PC-9 (cell line): ENCODE measurements around the gene MELTF. TPM values are rescaled to one million over a fixed set of nuclear protein-coding genes. Genes with fewer than 3 reads are reported as not detected.

Source experiments
- BruUV-seq: library from RNA; stranded (reverse); fragments of 400-500 nt; replicated peaks from 2 replicates; lab custom pipeline; 2021; lab: Mats Ljungman, UMichigan
- CTCF ChIA-PET: fragments of 300-600 bp; sonication (Branson Sonifier 250); formaldehyde crosslinking; loops from one replicate; lab custom pipeline; 2022; ENCODE audit warnings: antibody characterized with exemption; lab: Charles Lee
- POLR2A ChIA-PET: fragments of 300-600 bp; sonication (Branson Sonifier 250); formaldehyde crosslinking; loops from one replicate; lab custom pipeline; 2022; ENCODE audit warnings: antibody characterized with exemption; ENCODE audit not compliant: unreplicated experiment; lab: Charles Lee
- DNase-seq, 2 experiments: peaks; one replicate each; pipeline versions ENCODE4 v3.0.0 to v3.0.0-alpha.2; 2015 to 2022; ENCODE audit warnings: mixed read lengths in 1 of 2
- H2AFZ ChIP-seq: fragments of 200-600 bp; sonication (generic); 2 replicates; pipeline ENCODE4 v1.8.1; 2017; ENCODE audit warnings: antibody characterized with exemption
- H3F3A ChIP-seq: fragments of 200-600 bp; sonication (generic); 2 replicates; pipeline ENCODE4 v1.8.1; 2017; ENCODE audit warnings: antibody characterized with exemption, mild to moderate bottlenecking, low read depth; ENCODE audit not compliant: insufficient read depth
- H3K27ac ChIP-seq: fragments of 200-600 bp; sonication (generic); 2 replicates; pipeline ENCODE4 v1.6.1; 2016; ENCODE audit warnings: mixed run types
- H3K27me3 ChIP-seq: fragments of 200-600 bp; sonication (generic); 2 replicates; pipeline ENCODE4 v1.6.1; 2016; ENCODE audit warnings: low read depth, mixed run types; ENCODE audit not compliant: insufficient read depth
- H3K36me3 ChIP-seq: fragments of 200-600 bp; sonication (generic); 2 replicates; pipeline ENCODE4 v1.6.1; 2016; ENCODE audit warnings: low read depth, mixed run types
- H3K4me1 ChIP-seq: fragments of 200-600 bp; sonication (generic); replicated peaks from 2 replicates; pipeline ENCODE4 v1.6.1; 2016; ENCODE audit warnings: mixed run types; ENCODE audit not compliant: insufficient read depth
- H3K4me2 ChIP-seq: fragments of 200-600 bp; sonication (generic); 2 replicates; pipeline ENCODE4 v1.6.1; 2017; ENCODE audit warnings: mixed run types
- H3K4me3 ChIP-seq: fragments of 200-600 bp; sonication (generic); 2 replicates; pipeline ENCODE4 v1.6.1; 2016; ENCODE audit warnings: mixed run types
- H3K79me2 ChIP-seq: fragments of 200-600 bp; sonication (generic); 2 replicates; pipeline ENCODE4 v1.6.1; 2017; ENCODE audit warnings: low read depth, mixed run types
- H3K9me2 ChIP-seq: fragments of 200-600 bp; sonication (generic); 2 replicates; pipeline ENCODE4 v1.8.1; 2017; ENCODE audit warnings: mild to moderate bottlenecking; ENCODE audit not compliant: insufficient read depth
- H3K9me3 ChIP-seq: fragments of 200-600 bp; sonication (generic); 2 replicates; pipeline ENCODE4 v1.8.1; 2016; ENCODE audit warnings: low read depth; ENCODE audit not compliant: insufficient read depth
- H4K20me1 ChIP-seq: fragments of 200-600 bp; sonication (generic); 2 replicates; pipeline ENCODE4 v1.8.1; 2017; ENCODE audit not compliant: insufficient read depth
- CTCF ChIP-seq: fragments of 200-600 bp; sonication (generic); conservative IDR thresholded peaks from 2 replicates; pipeline ENCODE4 v1.6.1; 2017; ENCODE audit warnings: mixed run types, antibody characterized with exemption, mild to moderate bottlenecking, moderate library complexity
- EZH2 ChIP-seq: fragments of 200-600 bp; sonication (generic); IDR thresholded peaks from 2 replicates; pipeline ENCODE4 v1.8.0; 2017; ENCODE audit warnings: antibody characterized with exemption, low read depth
- intact Hi-C: fragments of 100-400 bp; cut with micrococcal nuclease; formaldehyde crosslinking; loops from one replicate; pipeline ENCODE4 v1.10.0; 2022; ENCODE audit not compliant: unreplicated experiment
- total RNA-seq: library from RNA; stranded (reverse); gene quantifications from 2 replicates; pipeline ENCODE4 v1.2.3, GENCODE V29; 2021

Gene MELTF
- total RNA-seq, 1 experiment from 2014 or later: 154 TPM

GRCh38 chr3:196985298-196985697, 44.3 kb downstream of the MELTF start:
- ChIA-PET CTCF (no interaction called here), POLR2A (interaction anchor here (0.7 kb wide), 1 partner anchor 219 kb away, joined by 8 read pairs; no protein-coding TSS in a partner anchor)
- TF ChIP-seq EZH2: no peak
- TF ChIP-seq CTCF: no peak
- intact Hi-C loops: no loop called here
- Histone ChIP-seq H3F3A (no peaks in the 10 kb centered on the region), H2AFZ (no peak overlapping the region), H3K4me2 (no peak overlapping the region), H3K4me1 (no peaks in the 10 kb centered on the region), H3K27me3 (no peaks in the 10 kb centered on the region), H3K27ac (no peak overlapping the region), H3K4me3 (no peak overlapping the region), H4K20me1 (no peaks in the 10 kb centered on the region), H3K9me2 (no peaks in the 10 kb centered on the region), H3K79me2 (no peaks in the 10 kb centered on the region), H3K9me3 (peaks cover 10% of the 10 kb centered on the region; the same call in 1 of the 2 replicates), H3K36me3 (no peaks in the 10 kb centered on the region)
- DNase-seq: no peak
- BruUV-seq: no TSS peak

GRCh38 chr3:196983186-196983585, 46.4 kb downstream of the MELTF start:
- Histone ChIP-seq H3K79me2 (no peaks in the 10 kb centered on the region), H3K27ac (no peak overlapping the region), H3K27me3 (no peaks in the 10 kb centered on the region), H3K9me3 (peaks cover 10% of the 10 kb centered on the region; the same call in 1 of the 2 replicates), H3K4me2 (no peak overlapping the region), H3F3A (no peaks in the 10 kb centered on the region), H3K9me2 (no peaks in the 10 kb centered on the region), H3K36me3 (no peaks in the 10 kb centered on the region), H3K4me1 (no peaks in the 10 kb centered on the region), H3K4me3 (no peak overlapping the region), H4K20me1 (no peaks in the 10 kb centered on the region), H2AFZ (no peak overlapping the region)
- BruUV-seq: no TSS peak
- intact Hi-C loops: no loop called here
- no peak for TF ChIP-seq CTCF
- DNase-seq: no peak
- POLR2A ChIA-PET: no interaction called here
- CTCF ChIA-PET: no interaction called here

- H3K36me3 ChIP-seq: no peaks in the 10 kb centered on the region
- H3K4me3 ChIP-seq: no peak overlapping the region
- DNase-seq: no peak
- H3K9me3 ChIP-seq: peaks cover 10% of the 10 kb centered on the region; the same call in 1 of the 2 replicates
- no peaks in the 10 kb centered on the region for H3K9me2 ChIP-seq
- no peak overlapping the region for H3K27ac ChIP-seq
- H3F3A ChIP-seq: no peaks in the 10 kb centered on the region
- POLR2A ChIA-PET: no interaction called here
- no peaks in the 10 kb centered on the region for H3K4me1 ChIP-seq
- no peak overlapping the region for H3K4me2 ChIP-seq
- CTCF ChIA-PET: no interaction called here
- no peak overlapping the region for H2AFZ ChIP-seq
- no peaks in the 10 kb centered on the region for H3K79me2 ChIP-seq
- TF ChIP-seq CTCF (no peak), EZH2 (no peak)
- no TSS peak for BruUV-seq
- intact Hi-C loops: no loop called here
- no peaks in the 10 kb centered on the region for H4K20me1 ChIP-seq
- no peaks in the 10 kb centered on the region for H3K27me3 ChIP-seq
These were observed 48.0 kb downstream of the MELTF start for GRCh38 chr3:196981657-196982056.
